Measurements from ENCODE around the gene EGLN1. TPM values are rescaled to one million over a fixed set of nuclear protein-coding genes. Genes with fewer than 3 reads are reported as not detected.
A peak's percentile ranks its signal among the peaks of the same experiment; 100 is the strongest.

The EGLN1 gene
- total and polyA plus RNA-seq, 2 of the 8 experiments (the other 6 are each of a cell fraction or from before 2014, with no cell fraction given) = 4.0 to 6.4 TPM

- TF ChIP-seq KDM4A (IDR thresholded peaks at IDR 0.05; ENCODE audit: low read depth, low read length, severe bottlenecking) = no peak
- TF ChIP-seq KDM1A (IDR thresholded peaks at IDR 0.05; ENCODE audit: borderline replicate concordance, low read length) = peak; percentile 91
- 0 out of 4 replicates have a peak, but pooled peaks of 1 of the 2 experiments have one; percentile 42 for TF ChIP-seq HDAC2 (IDR thresholded peaks at IDR 0.05; ENCODE audit: borderline replicate concordance in 1 of 2, low read depth in 2 of 2, low read length in 2 of 2)
- 0 out of 2 replicates have a peak, but pooled peaks have one; percentile 7 for TF ChIP-seq JUND (IDR thresholded peaks at IDR 0.05; ENCODE audit: low read length)
These were observed 106.2 kb downstream of the EGLN1 start (continued) for GRCh38 chr1:231315887-231316286.

Other genes starting within 250 kb of the EGLN1 start
- 41.1 and 47.4 TPM in 2 replicates for gene GNPAT, start 181.1 kb downstream of the EGLN1 start, total RNA-seq (2021; fragmentation: NEBNext Ultra II Directional; extraction: Animal tissue kit (Norgen Biotek cat#: 25700))
- 12.7 and 22.9 TPM in 2 replicates for gene GNPAT, start 181.1 kb downstream of the EGLN1 start, polyA plus RNA-seq (2011; rRNA removed)
- gene EXOC8, start 84.4 kb downstream of the EGLN1 start, total RNA-seq (2021; fragmentation: NEBNext Ultra II Directional; extraction: Animal tissue kit (Norgen Biotek cat#: 25700)) = 9.4 and 9.8 TPM in 2 replicates
- gene EXOC8, start 84.4 kb downstream of the EGLN1 start, polyA plus RNA-seq (2011; rRNA removed) = 2.0 and 2.3 TPM in 2 replicates
- gene SPRTN, start 84.0 kb downstream of the EGLN1 start, total RNA-seq (2021; fragmentation: NEBNext Ultra II Directional; extraction: Animal tissue kit (Norgen Biotek cat#: 25700)) = 11.8 and 15.1 TPM in 2 replicates
- gene SPRTN, start 84.0 kb downstream of the EGLN1 start, polyA plus RNA-seq (2011; rRNA removed) = 6.6 and 9.1 TPM in 2 replicates
- 34.0 and 37.0 TPM in 2 replicates for gene TSNAX, start 106.4 kb upstream of the EGLN1 start, total RNA-seq (2021; fragmentation: NEBNext Ultra II Directional; extraction: Animal tissue kit (Norgen Biotek cat#: 25700))
- gene TSNAX, start 106.4 kb upstream of the EGLN1 start, polyA plus RNA-seq (2011; rRNA removed) = 5.7 and 7.7 TPM in 2 replicates
- gene DISC1, start 204.5 kb upstream of the EGLN1 start, total RNA-seq (2021; fragmentation: NEBNext Ultra II Directional; extraction: Animal tissue kit (Norgen Biotek cat#: 25700)) = 3.5 and 3.6 TPM in 2 replicates
- gene DISC1, start 204.5 kb upstream of the EGLN1 start, polyA plus RNA-seq (2011; rRNA removed) = 0.97 and 1.1 TPM in 2 replicates

Measured in H1 (cell line).